NCI-H146 (cell line): ENCODE results near the gene FPR2.
"Not testable (repeated sequence)": the region's sequence is repeated elsewhere in the genome, so short reads cannot be mapped to it uniquely, and the experiment has no call there.

ENCODE experiments used
- DNase-seq: peaks from one replicate; lab custom pipeline; 2025; lab: John Stamatoyannopoulos, UW

Gene FPR2

GRCh38 chr19:51783372-51783771, 22.4 kb downstream of the FPR2 start:
- no peak for DNase-seq

- no peak for DNase-seq
These were observed 23.3 kb downstream of the FPR2 start for GRCh38 chr19:51784109-51784785.

GRCh38 chr19:51784922-51785690, 24.1 kb downstream of the FPR2 start:
- no peak for DNase-seq

GRCh38 chr19:51786646-51787494, 25.9 kb downstream of the FPR2 start:
- DNase-seq = no peak

- no peak for DNase-seq
These were observed 27.0 kb downstream of the FPR2 start for GRCh38 chr19:51788029-51788428.

- no peak for DNase-seq
These were observed 28.2 kb downstream of the FPR2 start for GRCh38 chr19:51789061-51789795.

- DNase-seq = no peak
These were observed 32.0 kb downstream of the FPR2 start for GRCh38 chr19:51792932-51793331.

- no peak for DNase-seq
These were observed 33.0 kb downstream of the FPR2 start for GRCh38 chr19:51793994-51794393.

- no peak for DNase-seq
These were observed 34.0 kb downstream of the FPR2 start, which contains the start of gene FPR3 for GRCh38 chr19:51794885-51795490. Gene FPR3 (plus strand): TSS chr19:51795157. CDS start chr19:51823749, 28,592 bp downstream.

GRCh38 chr19:51796195-51796679, 35.3 kb downstream of the FPR2 start:
- DNase-seq = no peak

GRCh38 chr19:51797480-51797879, 36.5 kb downstream of the FPR2 start:
- no peak for DNase-seq

- DNase-seq = no peak
These were observed 37.1 kb downstream of the FPR2 start for GRCh38 chr19:51798062-51798461.

GRCh38 chr19:51799034-51799773, 38.2 kb downstream of the FPR2 start:
- no peak for DNase-seq

- no peak for DNase-seq
These were observed 38.9 kb downstream of the FPR2 start for GRCh38 chr19:51799774-51800472.

- DNase-seq = no peak
These were observed 39.7 kb downstream of the FPR2 start for GRCh38 chr19:51800473-51801244.

GRCh38 chr19:51802775-51803174, 41.8 kb downstream of the FPR2 start:
- no peak for DNase-seq

- DNase-seq = no peak
These were observed 42.5 kb downstream of the FPR2 start for GRCh38 chr19:51803519-51803918.

GRCh38 chr19:51803967-51804366, 43.0 kb downstream of the FPR2 start:
- no peak for DNase-seq

GRCh38 chr19:51804789-51805188, 43.8 kb downstream of the FPR2 start:
- not testable (repeated sequence) for DNase-seq
